Embryonic facial prominence (tissue), 1 donor: ENCODE measurements around the gene MAP2K5.

Experiments
- DNase-seq: peaks from one replicate; pipeline ENCODE4 v3.0.0-alpha.2; 2016; ENCODE audit errors: extremely low spot score

Gene MAP2K5

GRCh38 chr15:67758619-67759300 lies 216.3 kb downstream of the MAP2K5 start:
- no peak for DNase-seq

DNA sequence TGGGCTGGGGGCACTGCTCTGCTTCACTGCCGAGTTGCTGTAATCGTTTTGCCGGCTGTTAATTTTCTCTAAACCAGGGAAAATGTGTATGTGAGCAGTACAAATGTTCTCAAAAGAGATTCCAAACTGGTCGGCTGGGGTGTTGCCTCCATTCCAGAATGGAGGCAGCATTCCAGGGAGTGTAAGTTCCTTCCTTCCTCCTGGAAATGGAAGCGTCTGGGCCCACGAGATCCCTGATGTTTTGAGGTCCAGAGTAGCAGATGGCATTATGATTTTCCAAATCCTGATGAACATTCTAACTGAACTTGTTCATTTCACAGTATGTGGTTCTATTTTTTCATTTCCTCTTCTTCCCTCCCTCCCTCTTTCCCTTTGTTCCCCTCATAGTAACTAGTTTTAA lies 218.4 kb downstream of the MAP2K5 start:
- no peak for DNase-seq

DNA sequence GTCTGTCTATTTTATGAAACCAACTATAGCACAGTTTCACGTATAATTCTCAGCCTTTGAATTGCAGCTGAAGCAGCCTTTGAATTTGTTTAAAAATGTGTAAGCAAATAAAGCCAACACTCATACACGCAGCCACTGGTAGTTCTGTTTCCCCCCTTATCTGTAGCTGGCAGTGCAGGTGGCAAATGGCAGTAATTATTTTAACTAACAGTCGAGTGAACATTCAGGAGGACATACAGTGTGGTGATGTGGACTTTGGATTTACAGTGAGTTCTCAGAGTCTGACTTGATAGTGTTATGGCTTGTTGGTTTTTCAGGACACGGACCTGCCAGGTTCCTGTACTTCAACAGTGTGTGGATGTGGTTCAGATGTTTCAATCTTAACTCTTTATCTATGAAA lies 218.8 kb downstream of the MAP2K5 start:
- no peak for DNase-seq

- no peak for DNase-seq
Measured at GRCh38 chr15:67762610-67763368, 220.3 kb downstream of the MAP2K5 start.

DNA sequence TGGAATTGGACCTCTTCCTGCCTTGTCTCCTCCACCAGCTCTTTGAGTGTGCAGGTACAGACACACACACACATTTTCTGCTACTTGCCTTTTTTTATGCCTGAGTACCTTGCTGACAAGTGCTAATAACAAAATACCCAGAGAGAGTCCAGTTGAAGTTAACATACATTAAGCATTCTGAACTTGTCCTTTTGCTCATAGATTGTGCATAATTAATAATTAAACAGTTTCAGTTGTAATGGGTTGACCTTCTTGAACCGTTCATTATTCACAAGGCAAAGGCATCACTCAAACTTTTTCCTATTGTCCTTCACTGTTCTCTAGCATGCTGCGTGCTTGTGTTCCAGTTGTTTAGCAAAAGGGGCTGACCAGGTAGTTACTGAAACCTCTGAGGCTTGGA lies 223.2 kb downstream of the MAP2K5 start:
- no peak for DNase-seq

DNA sequence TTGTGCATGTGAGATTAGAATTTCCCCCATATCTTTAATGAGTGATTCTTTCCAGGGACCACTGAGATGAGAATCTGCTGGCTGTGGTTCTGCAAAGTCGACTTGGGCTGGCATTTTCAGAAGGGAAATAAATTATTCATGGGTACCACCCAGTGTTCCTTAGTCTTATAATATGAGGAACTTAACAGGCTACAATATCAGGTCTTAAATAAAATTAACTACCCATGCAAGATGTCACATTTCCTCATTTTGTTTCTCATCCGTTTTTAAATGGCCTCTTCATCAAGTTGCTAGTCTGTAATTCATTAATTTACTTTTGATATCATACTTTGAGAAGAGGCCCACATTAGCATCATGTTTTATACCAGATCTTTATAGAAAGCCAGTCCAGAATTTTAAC lies 224.5 kb downstream of the MAP2K5 start:
- DNase-seq, result no peak

- no peak for DNase-seq
Measured at GRCh38 chr15:67768313-67768977, 225.9 kb downstream of the MAP2K5 start.

GRCh38 chr15:67769497-67770357 lies 227.2 kb downstream of the MAP2K5 start:
- DNase-seq, result no peak

DNA sequence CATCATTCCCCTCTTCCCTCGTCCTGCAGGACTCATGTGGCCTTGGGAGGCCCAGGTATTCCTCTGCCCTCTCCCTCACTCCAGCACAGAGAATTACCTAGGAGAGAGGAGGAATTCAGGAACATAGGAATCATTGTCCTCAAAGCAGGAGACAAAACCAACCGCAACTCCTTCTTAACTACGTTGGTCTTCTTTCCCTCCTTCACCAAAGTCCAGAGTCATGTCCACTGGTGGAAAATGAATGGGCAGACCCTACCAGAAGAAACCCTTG lies 227.8 kb downstream of the MAP2K5 start:
- DNase-seq, result no peak

- DNase-seq, result no peak
Measured at GRCh38 chr15:67771189-67771800, 228.8 kb downstream of the MAP2K5 start.

DNA sequence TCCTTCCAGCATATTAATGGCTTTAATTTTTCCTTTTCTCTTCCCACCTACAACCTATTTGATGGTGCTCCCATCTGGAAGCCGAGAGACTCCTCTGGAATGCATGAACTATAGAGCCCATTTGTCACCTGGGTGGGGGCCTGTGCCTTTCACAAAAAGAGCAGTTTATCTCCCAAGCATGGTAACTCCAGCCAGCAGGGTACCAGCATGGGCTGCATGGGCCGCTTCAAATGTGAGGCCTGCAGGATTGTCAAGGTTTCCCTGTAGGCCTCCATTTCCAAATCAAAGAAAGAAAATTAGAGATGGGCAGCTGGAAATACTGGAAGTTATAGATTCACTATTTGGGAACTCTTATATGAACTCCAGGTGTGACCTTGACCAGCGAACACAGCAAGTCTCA lies 232.1 kb downstream of the MAP2K5 start:
- DNase-seq, result no peak

GRCh38 chr15:67775250-67775649 lies 232.7 kb downstream of the MAP2K5 start:
- no peak for DNase-seq

GRCh38 chr15:67775998-67776397 lies 233.5 kb downstream of the MAP2K5 start:
- no peak for DNase-seq

GRCh38 chr15:67776600-67776999 lies 234.1 kb downstream of the MAP2K5 start:
- DNase-seq, result no peak

- DNase-seq, result no peak
Measured at GRCh38 chr15:67777071-67777470, 234.6 kb downstream of the MAP2K5 start.

- DNase-seq, result no peak
Measured at GRCh38 chr15:67777773-67778172, 235.3 kb downstream of the MAP2K5 start.

DNA sequence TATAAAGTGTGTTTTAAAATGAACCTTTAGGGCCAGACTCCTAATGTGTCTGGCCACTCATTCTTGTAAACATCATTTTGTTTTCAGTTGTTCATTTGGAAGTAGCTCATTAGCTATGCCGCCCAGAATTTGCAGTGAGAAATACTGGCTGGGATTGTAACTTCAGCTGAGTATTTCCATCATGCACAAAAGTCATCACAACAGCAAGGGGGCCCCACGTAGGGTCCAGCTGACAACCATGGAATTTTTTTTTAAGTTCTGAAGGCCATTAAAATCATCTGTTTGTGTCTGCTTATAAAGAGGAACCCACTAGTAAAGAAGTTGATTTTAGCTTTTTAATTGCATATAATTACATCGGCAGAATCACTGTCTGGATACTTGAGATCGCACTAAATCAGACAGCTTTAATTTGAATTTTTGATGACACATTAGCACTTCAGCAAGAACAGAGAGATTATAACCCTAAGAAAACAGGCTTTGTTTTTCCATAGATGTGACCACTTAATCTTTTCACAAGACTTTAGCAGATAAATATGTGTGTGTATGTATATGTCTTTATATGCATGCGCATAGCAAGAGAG lies 236.6 kb downstream of the MAP2K5 start:
- DNase-seq, result no peak

GRCh38 chr15:67779549-67780111 lies 237.1 kb downstream of the MAP2K5 start:
- DNase-seq, result no peak

GRCh38 chr15:67781061-67781460 lies 238.6 kb downstream of the MAP2K5 start:
- no peak for DNase-seq

DNA sequence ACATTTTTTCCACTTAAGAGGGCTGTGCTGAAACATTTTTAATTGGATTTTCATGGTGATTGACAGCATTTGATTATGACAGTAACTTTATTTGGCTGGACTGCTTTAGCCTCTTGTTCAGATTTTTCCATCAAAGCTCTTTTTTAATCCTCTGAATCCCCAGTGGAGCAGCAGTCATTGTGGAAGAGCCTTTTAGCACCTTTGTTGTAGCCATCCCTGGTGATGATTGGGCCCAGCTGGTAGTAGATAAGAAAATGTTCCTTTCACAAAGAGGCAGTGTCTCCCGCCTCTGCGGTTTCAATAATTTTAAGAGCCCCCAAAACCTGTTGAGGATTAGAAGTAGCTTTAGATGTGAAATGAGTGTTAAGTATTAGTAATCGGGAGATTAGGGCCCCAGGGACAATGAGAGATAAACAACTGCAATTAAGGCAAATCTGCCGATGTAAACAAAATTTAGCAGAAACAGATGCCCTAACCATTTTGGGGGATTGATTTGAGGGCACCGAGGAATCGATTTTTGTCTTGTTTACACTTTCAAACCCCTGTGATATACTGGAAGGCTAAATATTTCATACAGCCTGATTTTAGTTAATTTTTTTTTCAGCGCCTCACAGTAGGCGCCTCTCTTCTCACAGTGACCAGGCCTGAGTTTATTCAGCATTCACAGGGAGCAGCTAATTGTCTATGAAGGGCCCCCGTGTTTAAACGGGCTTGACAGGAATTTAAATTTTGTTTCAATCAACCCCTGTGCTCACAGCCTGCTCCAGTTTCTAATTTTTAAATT lies 239.6 kb downstream of the MAP2K5 start:
- no peak for DNase-seq

GRCh38 chr15:67782691-67782991 lies 240.1 kb downstream of the MAP2K5 start:
- DNase-seq, result no peak
